Nephron progenitor cell (in vitro differentiated cells): ENCODE data around the gene ELMOD2.
"Not testable (repeated sequence)": the region's sequence is repeated elsewhere in the genome, so short reads cannot be mapped to it uniquely, and the experiment has no call there.

Source experiments
- DNase-seq: peaks from one replicate; pipeline ENCODE4 v3.0.0; 2021
- H3K27ac Mint-ChIP-seq: 2 replicates; pipeline ENCODE4 v1.8.0; 2021; ENCODE audit warnings: mild to moderate bottlenecking, moderate library complexity, mixed read lengths
- H3K27me3 Mint-ChIP-seq: 2 replicates; pipeline ENCODE4 v1.8.0; 2021; ENCODE audit warnings: mild to moderate bottlenecking, low read depth, mixed read lengths; ENCODE audit not compliant: poor library complexity
- H3K36me3 Mint-ChIP-seq: 2 replicates; pipeline ENCODE4 v1.8.0; 2021; ENCODE audit warnings: low read depth, mixed read lengths
- H3K4me1 Mint-ChIP-seq: 2 replicates; pipeline ENCODE4 v1.8.0; 2021; ENCODE audit warnings: mixed read lengths
- H3K4me3 Mint-ChIP-seq: 2 replicates; pipeline ENCODE4 v1.8.0; 2021; ENCODE audit warnings: mild to moderate bottlenecking, moderate library complexity, mixed read lengths
- H3K9me3 Mint-ChIP-seq: 2 replicates; pipeline ENCODE4 v1.8.0; 2021; ENCODE audit warnings: mild to moderate bottlenecking, moderate library complexity, mixed read lengths
- TF ChIP-seq, protein P1 (sequence below): fragments of 200-600 bp; sonication (generic); IDR thresholded peaks from 2 replicates; pipeline ENCODE4 v1.5.0; 2021; ENCODE audit warnings: antibody characterized with exemption

The ELMOD2 gene

DNA sequence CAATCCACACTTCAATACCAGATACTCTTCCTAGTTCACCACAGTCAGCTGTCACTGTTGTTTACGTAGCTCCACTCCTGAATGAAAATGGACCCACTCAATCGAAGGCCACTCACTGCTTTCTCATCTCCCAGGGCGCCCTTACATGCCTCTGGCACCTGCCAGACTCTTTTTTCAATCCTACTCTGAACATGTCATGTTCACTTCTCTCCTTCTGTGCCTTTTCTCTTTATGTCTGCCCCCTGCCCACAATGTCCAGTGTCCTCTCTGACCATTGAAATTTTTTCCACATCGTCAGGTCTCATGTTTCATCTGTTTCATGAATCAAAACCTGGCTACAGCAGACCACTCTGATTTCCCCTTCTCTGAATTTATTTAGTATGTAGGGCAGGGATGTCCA, 24.6 kb upstream of the ELMOD2 start:
- no peak for DNase-seq
- Mint-ChIP-seq H3K27ac (no peak overlapping the region), H3K27me3 (peaks cover 95% of the 10 kb centered on the region), H3K4me3 (no peak overlapping the region), H3K4me1 (peaks cover 4% of the 10 kb centered on the region), H3K9me3 (no peaks in the 10 kb centered on the region), H3K36me3 (no peaks in the 10 kb centered on the region)
- TF ChIP-seq, protein P1, sequence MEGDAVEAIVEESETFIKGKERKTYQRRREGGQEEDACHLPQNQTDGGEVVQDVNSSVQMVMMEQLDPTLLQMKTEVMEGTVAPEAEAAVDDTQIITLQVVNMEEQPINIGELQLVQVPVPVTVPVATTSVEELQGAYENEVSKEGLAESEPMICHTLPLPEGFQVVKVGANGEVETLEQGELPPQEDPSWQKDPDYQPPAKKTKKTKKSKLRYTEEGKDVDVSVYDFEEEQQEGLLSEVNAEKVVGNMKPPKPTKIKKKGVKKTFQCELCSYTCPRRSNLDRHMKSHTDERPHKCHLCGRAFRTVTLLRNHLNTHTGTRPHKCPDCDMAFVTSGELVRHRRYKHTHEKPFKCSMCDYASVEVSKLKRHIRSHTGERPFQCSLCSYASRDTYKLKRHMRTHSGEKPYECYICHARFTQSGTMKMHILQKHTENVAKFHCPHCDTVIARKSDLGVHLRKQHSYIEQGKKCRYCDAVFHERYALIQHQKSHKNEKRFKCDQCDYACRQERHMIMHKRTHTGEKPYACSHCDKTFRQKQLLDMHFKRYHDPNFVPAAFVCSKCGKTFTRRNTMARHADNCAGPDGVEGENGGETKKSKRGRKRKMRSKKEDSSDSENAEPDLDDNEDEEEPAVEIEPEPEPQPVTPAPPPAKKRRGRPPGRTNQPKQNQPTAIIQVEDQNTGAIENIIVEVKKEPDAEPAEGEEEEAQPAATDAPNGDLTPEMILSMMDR, result no peak

DNA sequence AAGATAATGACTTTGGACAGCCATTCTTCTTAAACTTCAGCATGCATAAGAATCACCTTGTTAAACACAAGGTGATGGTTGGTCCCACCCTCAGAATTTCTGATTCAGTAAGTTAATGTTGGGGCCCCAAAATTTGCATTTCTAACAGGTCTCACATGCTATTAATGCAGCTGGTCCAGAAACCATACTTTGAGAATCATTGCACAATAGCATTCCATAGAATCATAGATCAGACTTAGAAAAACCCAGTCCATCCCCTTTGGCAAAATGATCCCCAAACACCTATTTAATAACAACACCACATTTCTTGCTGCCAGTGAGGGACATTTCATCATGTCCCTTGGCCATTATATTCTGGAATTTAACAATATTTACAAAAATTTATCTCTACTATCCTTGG, 19.7 kb upstream of the ELMOD2 start:
- Mint-ChIP-seq H3K4me1 (no peaks in the 10 kb centered on the region), H3K27me3 (peaks cover 72% of the 10 kb centered on the region), H3K4me3 (no peak overlapping the region), H3K36me3 (no peaks in the 10 kb centered on the region), H3K27ac (no peak overlapping the region), H3K9me3 (peaks cover 20% of the 10 kb centered on the region)
- DNase-seq, result no peak
- TF ChIP-seq, protein P1, result no peak

DNA sequence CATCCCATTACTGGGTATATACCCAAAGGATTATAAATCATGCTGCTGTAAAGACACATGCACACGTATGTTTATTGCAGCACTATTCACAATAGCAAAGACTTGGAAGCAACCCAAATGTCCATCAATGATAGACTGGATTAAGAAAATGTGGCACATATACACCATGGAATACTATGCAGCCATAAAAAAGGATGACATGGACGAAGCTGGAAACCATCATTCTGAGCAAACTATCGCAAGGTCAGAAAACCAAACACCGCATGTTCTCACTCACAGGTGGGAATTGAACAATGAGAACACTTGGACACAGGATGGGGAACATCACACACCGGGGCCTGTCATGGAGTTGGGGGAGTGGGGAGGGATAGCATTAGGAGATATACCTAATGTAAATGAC, 10.2 kb upstream of the ELMOD2 start:
- H3K4me3 Mint-ChIP-seq, H3K4me1 Mint-ChIP-seq, DNase-seq, H3K36me3 Mint-ChIP-seq, H3K27ac Mint-ChIP-seq: not testable (repeated sequence)
- Mint-ChIP-seq H3K9me3 (peaks cover 28% of the 10 kb centered on the region), H3K27me3 (peaks cover 31% of the 10 kb centered on the region)

DNA sequence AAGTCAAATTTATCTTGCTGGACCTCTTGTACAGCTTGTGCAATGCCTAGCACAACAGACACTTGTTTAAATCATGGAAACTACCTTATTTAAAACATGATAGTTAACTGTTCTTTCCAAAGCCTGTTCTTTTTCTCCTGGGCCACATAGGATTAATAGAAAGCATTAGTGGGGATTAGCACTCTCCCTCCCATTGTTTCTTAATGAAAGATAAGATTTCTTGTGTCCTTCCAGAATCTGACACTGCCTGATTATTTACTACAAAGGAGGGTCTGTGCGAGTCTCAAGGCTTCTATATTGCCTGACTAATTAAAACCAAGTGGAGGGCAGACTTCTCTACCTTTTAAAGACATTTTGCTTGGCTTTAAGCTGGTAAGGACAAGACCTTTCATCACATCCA, 8.5 kb upstream of the ELMOD2 start:
- TF ChIP-seq, protein P1, result no peak
- Mint-ChIP-seq H3K36me3 (no peaks in the 10 kb centered on the region), H3K4me3 (no peak overlapping the region), H3K27me3 (peaks cover 23% of the 10 kb centered on the region), H3K4me1 (no peaks in the 10 kb centered on the region), H3K27ac (no peak overlapping the region), H3K9me3 (peaks cover 16% of the 10 kb centered on the region)
- DNase-seq, result no peak

DNA sequence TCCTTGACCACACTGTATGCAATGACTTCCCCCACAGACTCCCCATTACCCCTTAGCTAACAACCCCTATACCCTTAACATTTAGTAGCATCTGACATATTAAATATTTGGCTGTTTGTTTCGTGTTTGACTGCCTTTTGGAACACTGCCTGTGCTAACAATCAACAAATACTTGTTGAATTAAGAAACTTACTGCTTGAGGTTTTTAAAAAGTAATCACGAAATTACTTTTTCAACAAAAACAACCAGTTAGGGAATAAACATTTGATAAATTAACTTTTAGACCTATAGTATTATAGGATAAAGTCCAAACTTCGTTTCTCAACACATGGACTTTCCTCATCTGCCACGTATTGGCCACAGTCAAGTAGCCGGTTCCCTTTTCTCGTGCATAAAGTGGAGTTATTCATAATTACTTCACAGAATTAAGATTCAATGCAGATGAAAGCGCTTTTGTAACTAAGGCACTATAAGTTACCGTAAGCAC, 555 bp upstream of the ELMOD2 start:
- peaks cover 21% of the 10 kb centered on the region for H3K9me3 Mint-ChIP-seq
- H3K4me3 Mint-ChIP-seq, result peak overlapping the region; percentile 91
- no peak for DNase-seq
- peaks cover 19% of the 10 kb centered on the region for H3K27me3 Mint-ChIP-seq
- no peak overlapping the region for H3K27ac Mint-ChIP-seq
- peaks cover 32% of the 10 kb centered on the region for H3K4me1 Mint-ChIP-seq
- H3K36me3 Mint-ChIP-seq, result peaks cover 23% of the 10 kb centered on the region
- TF ChIP-seq, protein P1, result no peak

DNA sequence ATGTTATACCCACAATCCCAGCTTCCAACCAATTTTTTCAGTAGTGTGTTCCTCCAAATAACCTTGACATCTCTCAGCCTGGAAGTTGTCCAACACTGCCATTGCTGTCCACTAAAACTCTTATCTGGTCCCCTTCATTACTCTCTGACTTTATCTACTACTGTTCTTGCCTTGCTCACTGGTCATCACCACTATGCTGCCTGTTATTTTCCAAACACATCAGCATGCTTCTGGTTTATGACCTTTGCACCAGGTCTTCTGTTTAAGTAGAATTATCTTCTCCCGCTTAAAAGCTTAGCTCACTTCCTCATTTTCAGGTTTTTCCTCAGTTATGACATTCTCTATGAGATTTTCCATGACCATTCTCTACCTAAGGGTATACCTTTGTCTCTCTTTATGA, 5.5 kb downstream of the ELMOD2 start:
- Mint-ChIP-seq H3K27ac (no peak overlapping the region), H3K4me1 (peaks cover 24% of the 10 kb centered on the region), H3K4me3 (no peak overlapping the region), H3K36me3 (peaks cover 44% of the 10 kb centered on the region), H3K27me3 (no peaks in the 10 kb centered on the region), H3K9me3 (peaks cover 10% of the 10 kb centered on the region)
- DNase-seq, result no peak
- TF ChIP-seq, protein P1, result no peak
